ENCODE results near the gene MYOM3.

GRCh38 chr1:24104854-24105253 lies 7.1 kb downstream of the MYOM3 start:
- TF ChIP-seq CTCF (IDR thresholded peaks at IDR 0.05): no peak
- TF ChIP-seq POLR2A (IDR thresholded peaks at IDR 0.05): no peak

Data from body of pancreas (tissue), 4 donors.